ENCODE data around the gene NDUFAF2.

NDUFAF2 gene

DNA sequence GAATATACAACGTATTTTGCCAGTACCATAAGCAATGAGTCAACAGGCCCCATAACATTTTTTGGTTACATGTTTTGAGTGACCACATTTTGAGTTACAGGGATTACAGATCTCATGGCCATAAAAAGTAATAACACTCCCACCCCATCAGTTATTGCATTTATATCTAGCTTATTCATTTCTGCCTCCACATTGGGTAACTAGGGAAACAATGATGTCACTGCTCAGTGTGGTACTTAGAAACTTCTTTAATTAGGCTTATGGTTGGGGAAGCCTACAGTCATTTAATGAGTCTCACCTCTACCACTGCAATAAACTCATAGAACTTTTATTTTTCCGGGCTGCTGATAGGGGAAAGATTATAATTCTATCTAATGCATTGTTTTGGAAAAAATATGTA is 257.2 kb downstream of the NDUFAF2 start:
- H3K9me3 ChIP-seq (ENCODE audit: control insufficient read depth in 5 of 5, low read length in 5 of 5), result peaks cover 0 to 11% (median 5%) of the 10 kb centered on the region in 5 donors
- H3K27ac ChIP-seq (ENCODE audit: low read depth, low read length), result no peak overlapping the region
- H3K36me3 ChIP-seq (ENCODE audit: control insufficient read depth in 5 of 5, insufficient read depth in 5 of 5, low read length in 5 of 5), result no peaks in the 10 kb centered on the region
- H3K9ac ChIP-seq (ENCODE audit: low read length in 5 of 5), result no peak overlapping the region
- H3K27me3 ChIP-seq (ENCODE audit: control insufficient read depth in 5 of 5, insufficient read depth in 4 of 5, low read length in 5 of 5), result peaks cover 0 to 3% (median 0%) of the 10 kb centered on the region in 5 donors
- no peaks in the 10 kb centered on the region for H3K4me1 ChIP-seq (ENCODE audit: control insufficient read depth in 5 of 5, insufficient read depth in 5 of 5, low read length in 5 of 5)
- no peak overlapping the region for H3K4me3 ChIP-seq (ENCODE audit: low read depth in 1 of 5, low read length in 5 of 5)
